SK-N-SH treated with all-trans-retinoic acid at 6 μM for 48 hours (cell line): Measurements from ENCODE around the gene SH3BGRL2.
"Not testable (repeated sequence)": the region's sequence is repeated elsewhere in the genome, so short reads cannot be mapped to it uniquely, and the experiment has no call there.

ENCODE experiments used
- ATAC-seq: fragments of 200-7000 bp; cut with Tn5 transposase; 3 replicates; pipeline ENCODE4 v1.9.1; 2020; ENCODE audit warnings: mild to moderate bottlenecking, moderate library complexity
- ARNTL ChIP-seq: fragments of 450-650 bp; formaldehyde crosslinking; IDR thresholded peaks from 2 replicates; pipeline ENCODE4 v1.5.0; 2020; ENCODE audit warnings: low read depth, mild to moderate bottlenecking, moderate library complexity, borderline replicate concordance
- BACH2 ChIP-seq: fragments of 250-450 bp; sonication (Bioruptor Pico); IDR thresholded peaks from 2 replicates; pipeline ENCODE4 v1.9.0; 2021; ENCODE audit warnings: mild to moderate bottlenecking, borderline replicate concordance
- CREB5 ChIP-seq: fragments of 250-450 bp; sonication (Bioruptor Pico); IDR thresholded peaks from 2 replicates; pipeline ENCODE4 v1.5.1; 2020; ENCODE audit warnings: low read depth, mild to moderate bottlenecking, moderate library complexity
- CSDC2 ChIP-seq: fragments of 250-450 bp; sonication (Bioruptor Pico); IDR thresholded peaks from 2 replicates; pipeline ENCODE4 v1.5.0; 2020; ENCODE audit warnings: mild to moderate bottlenecking, moderate library complexity
- CSRNP3 ChIP-seq: fragments of 250-450 bp; sonication (Bioruptor Pico); IDR thresholded peaks from 2 replicates; pipeline ENCODE4 v1.5.1; 2021; ENCODE audit warnings: mild to moderate bottlenecking, moderate library complexity
- GLIS3 ChIP-seq: fragments of 250-450 bp; sonication (Bioruptor Pico); IDR thresholded peaks from 2 replicates; pipeline ENCODE4 v1.5.0; 2020; ENCODE audit warnings: mild to moderate bottlenecking, moderate library complexity
- ISL1 ChIP-seq: fragments of 250-450 bp; sonication (Bioruptor Pico); IDR thresholded peaks from 2 replicates; pipeline ENCODE4 v2.1.2; 2022; ENCODE audit warnings: mild to moderate bottlenecking, moderate library complexity
- OSR1 ChIP-seq: fragments of 250-450 bp; sonication (Bioruptor Pico); IDR thresholded peaks from 2 replicates; pipeline ENCODE4 v1.8.0; 2022; ENCODE audit warnings: moderate library complexity, mild to moderate bottlenecking, inconsistent platforms
- PATZ1 ChIP-seq: fragments of 250-450 bp; sonication (Bioruptor Pico); IDR thresholded peaks from 2 replicates; pipeline ENCODE4 v1.8.0; 2020; ENCODE audit warnings: mild to moderate bottlenecking, moderate library complexity, borderline replicate concordance
- POU6F1 ChIP-seq: fragments of 250-450 bp; sonication (Bioruptor Pico); IDR thresholded peaks from 2 replicates; pipeline ENCODE4 v1.8.0; 2021; ENCODE audit warnings: low read depth, mild to moderate bottlenecking, moderate library complexity, borderline replicate concordance
- PPARA ChIP-seq: fragments of 250-450 bp; sonication (Bioruptor Pico); IDR thresholded peaks from 2 replicates; pipeline ENCODE4 v1.5.0; 2020; ENCODE audit warnings: mild to moderate bottlenecking, borderline replicate concordance
- SNAI2 ChIP-seq: fragments of 250-450 bp; sonication (Bioruptor Pico); IDR thresholded peaks from 2 replicates; pipeline ENCODE4 v1.5.0; 2020; ENCODE audit warnings: mild to moderate bottlenecking, moderate library complexity
- TCF4 ChIP-seq: fragments of 250-450 bp; sonication (Bioruptor Pico); IDR thresholded peaks from 2 replicates; pipeline ENCODE4 v1.8.0; 2021; ENCODE audit warnings: mild to moderate bottlenecking, moderate library complexity, borderline replicate concordance
- TOX ChIP-seq: fragments of 250-450 bp; sonication (Bioruptor Pico); IDR thresholded peaks from 2 replicates; pipeline ENCODE4 v1.8.0; 2021; ENCODE audit warnings: mild to moderate bottlenecking, moderate library complexity, borderline replicate concordance
- TSHZ2 ChIP-seq: fragments of 250-450 bp; sonication (Bioruptor Pico); IDR thresholded peaks from 2 replicates; pipeline ENCODE4 v1.5.0; 2020; ENCODE audit warnings: mild to moderate bottlenecking, moderate library complexity
- ZC3H10 ChIP-seq: fragments of 250-450 bp; sonication (Bioruptor Pico); IDR thresholded peaks from 2 replicates; pipeline ENCODE4 v1.5.1; 2021; ENCODE audit warnings: mild to moderate bottlenecking, moderate library complexity
- ZFP3 ChIP-seq: fragments of 250-450 bp; sonication (Bioruptor Pico); IDR thresholded peaks from 2 replicates; pipeline ENCODE4 v1.5.0; 2020; ENCODE audit warnings: mild to moderate bottlenecking, moderate library complexity
- ZFP30 ChIP-seq: fragments of 450-650 bp; formaldehyde crosslinking; IDR thresholded peaks from 2 replicates; pipeline ENCODE4 v1.5.0; 2022; ENCODE audit warnings: mild to moderate bottlenecking, moderate library complexity
- ZNF565 ChIP-seq: fragments of 450-650 bp; formaldehyde crosslinking; conservative IDR thresholded peaks from 2 replicates; pipeline ENCODE4 v1.5.0; 2020; ENCODE audit warnings: low read depth, mild to moderate bottlenecking, moderate library complexity
- ZNF70 ChIP-seq: fragments of 450-650 bp; formaldehyde crosslinking; IDR thresholded peaks from 2 replicates; pipeline ENCODE4 v1.5.0; 2020; ENCODE audit warnings: mild to moderate bottlenecking, moderate library complexity
- ZNF8 ChIP-seq: fragments of 450-650 bp; formaldehyde crosslinking; IDR thresholded peaks from 2 replicates; pipeline ENCODE4 v1.5.0; 2020; ENCODE audit warnings: mild to moderate bottlenecking, moderate library complexity

SH3BGRL2 gene

GRCh38 chr6:79617518-79617941 is 13.6 kb upstream of the SH3BGRL2 start:
- ATAC-seq, result no peak
- no peak for TF ChIP-seq PATZ1 (CRISPR knock-in tag)
- TF ChIP-seq CSRNP3 (CRISPR knock-in tag), result no peak
- no peak for TF ChIP-seq BACH2 (CRISPR knock-in tag)
- no peak for TF ChIP-seq SNAI2 (CRISPR knock-in tag)
- TF ChIP-seq CREB5, result no peak
- TF ChIP-seq POU6F1 (CRISPR knock-in tag), result no peak
- TF ChIP-seq ZNF70 (CRISPR knock-in tag), result no peak
- no peak for TF ChIP-seq OSR1 (CRISPR knock-in tag)
- no peak for TF ChIP-seq ZNF565 (CRISPR knock-in tag)
- TF ChIP-seq ZFP3 (CRISPR knock-in tag), result no peak
- TF ChIP-seq GLIS3 (CRISPR knock-in tag), result no peak
- no peak for TF ChIP-seq PPARA (CRISPR knock-in tag)
- TF ChIP-seq CSDC2 (CRISPR knock-in tag), result no peak
- no peak for TF ChIP-seq TCF4 (CRISPR knock-in tag)
- TF ChIP-seq TOX (CRISPR knock-in tag), result no peak
- no peak for TF ChIP-seq ZC3H10 (CRISPR knock-in tag)
- TF ChIP-seq ZFP30 (CRISPR knock-in tag), result no peak
- TF ChIP-seq ZNF8, result no peak
- no peak for TF ChIP-seq ARNTL
- no peak for TF ChIP-seq TSHZ2 (CRISPR knock-in tag)

- ATAC-seq, result not testable (repeated sequence)
Observed at GRCh38 chr6:79618425-79618824, 12.7 kb upstream of the SH3BGRL2 start.

GRCh38 chr6:79621579-79621978 is 9.6 kb upstream of the SH3BGRL2 start:
- TF ChIP-seq TCF4 (CRISPR knock-in tag), result no peak
- TF ChIP-seq ZNF565 (CRISPR knock-in tag), result no peak
- TF ChIP-seq ZNF70 (CRISPR knock-in tag), result no peak
- no peak for TF ChIP-seq ZNF8
- no peak for TF ChIP-seq ARNTL
- no peak for TF ChIP-seq GLIS3 (CRISPR knock-in tag)
- TF ChIP-seq ZC3H10 (CRISPR knock-in tag), result no peak
- TF ChIP-seq CSDC2 (CRISPR knock-in tag), result no peak
- no peak for TF ChIP-seq CREB5
- TF ChIP-seq ZFP30 (CRISPR knock-in tag), result no peak
- TF ChIP-seq ZFP3 (CRISPR knock-in tag), result no peak
- TF ChIP-seq ISL1, result no peak
- TF ChIP-seq OSR1 (CRISPR knock-in tag), result no peak
- no peak for TF ChIP-seq POU6F1 (CRISPR knock-in tag)
- ATAC-seq, result no peak
